GM19395 (cell line): ENCODE measurements around the gene STK4.

ENCODE experiments used
- ATAC-seq: cut with Tn5 transposase; IDR thresholded peaks from one replicate; pipeline ENCODE4 v1.9.1; 2021; ENCODE audit warnings: mild to moderate bottlenecking, moderate library complexity; ENCODE audit not compliant: unreplicated experiment

STK4 gene

GRCh38 chr20:44952731-44953130 lies 13.6 kb upstream of the STK4 start:
- no peak for ATAC-seq

- ATAC-seq, result no peak
These were observed 12.1 kb upstream of the STK4 start for GRCh38 chr20:44954211-44954610.

- no peak for ATAC-seq
These were observed 11.0 kb upstream of the STK4 start for GRCh38 chr20:44955270-44955669.

- ATAC-seq, result no peak
These were observed 9.9 kb upstream of the STK4 start for GRCh38 chr20:44956410-44956809.

GRCh38 chr20:44958276-44958675 lies 8.0 kb upstream of the STK4 start:
- no peak for ATAC-seq

GRCh38 chr20:44959082-44959637 lies 7.2 kb upstream of the STK4 start:
- no peak for ATAC-seq

- peak; percentile 28 for ATAC-seq
These were observed 6.6 kb upstream of the STK4 start for GRCh38 chr20:44959638-44960102.

- peak; percentile 83 for ATAC-seq
These were observed 6.0 kb upstream of the STK4 start, which contains the start of gene TOMM34 for GRCh38 chr20:44960103-44960852. Gene TOMM34 (minus strand): TSS chr20:44960397. CDS start chr20:44960333, 64 bp downstream.

- ATAC-seq, result no peak
These were observed 5.1 kb upstream of the STK4 start for GRCh38 chr20:44961011-44961869.

- ATAC-seq, result no peak
These were observed 4.4 kb upstream of the STK4 start for GRCh38 chr20:44961870-44962267.

GRCh38 chr20:44962483-44962882 lies 3.8 kb upstream of the STK4 start:
- no peak for ATAC-seq

- ATAC-seq, result no peak
These were observed 2.7 kb upstream of the STK4 start for GRCh38 chr20:44963325-44964215.

- ATAC-seq, result no peak
These were observed 672 bp upstream of the STK4 start for GRCh38 chr20:44965651-44966029.

GRCh38 chr20:44967207-44967807 lies 995 bp downstream of the STK4 start:
- ATAC-seq, result no peak

- no peak for ATAC-seq
These were observed 3.1 kb downstream of the STK4 start for GRCh38 chr20:44969300-44969894.

- no peak for ATAC-seq
These were observed 4.0 kb downstream of the STK4 start for GRCh38 chr20:44970243-44970757.

- no peak for ATAC-seq
These were observed 6.7 kb downstream of the STK4 start for GRCh38 chr20:44973053-44973452.

- ATAC-seq, result no peak
These were observed 10.4 kb downstream of the STK4 start for GRCh38 chr20:44976698-44977097.

- peak; percentile 89 for ATAC-seq
These were observed 12.8 kb downstream of the STK4 start for GRCh38 chr20:44979090-44979621.
